ENCODE data around the gene FBRS. TPM values are rescaled to one million over a fixed set of nuclear protein-coding genes. Genes with fewer than 3 reads are reported as not detected.

Gene FBRS
- total RNA-seq, 1 experiment from 2014 or later: 16.8 TPM

DNA sequence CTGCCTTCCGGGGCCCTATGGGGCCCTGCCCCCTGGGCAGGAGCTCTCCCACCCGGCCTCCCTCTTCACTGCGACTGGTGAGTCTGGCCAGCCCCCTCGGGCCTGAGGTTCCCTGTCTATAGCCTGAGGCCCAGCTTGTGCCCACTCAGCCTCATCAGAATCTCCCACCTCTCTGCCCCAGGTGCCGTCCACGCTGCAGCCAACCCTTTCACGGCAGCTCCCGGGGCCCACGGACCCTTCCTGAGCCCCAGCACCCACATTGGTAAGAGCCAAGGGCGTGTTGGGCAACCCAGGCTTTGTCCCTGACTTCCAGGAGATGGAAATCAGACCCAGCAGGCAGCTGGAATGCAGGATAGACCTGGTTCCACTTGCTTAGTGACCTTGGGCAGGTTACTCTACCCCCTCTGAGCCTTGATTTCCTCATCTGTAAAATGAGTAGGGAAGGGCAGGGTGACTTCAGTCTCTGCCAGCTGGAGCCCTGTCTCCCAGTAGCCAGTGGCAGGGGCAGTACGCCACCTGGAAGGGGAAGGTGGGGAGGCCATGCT lies 9.2 kb downstream of the FBRS start:
- Histone ChIP-seq H4K8ac (replicated peaks; ENCODE audit: insufficient read length, low read depth, low read length) (no peak overlapping the region), H3K14ac (ENCODE audit: insufficient read depth, low read length) (no peak overlapping the region), H2AFZ (ENCODE audit: low read length) (no peak overlapping the region), H3K79me1 (ENCODE audit: insufficient read depth, low read depth, low read length, poor library complexity, severe bottlenecking) (no peaks in the 10 kb centered on the region), H3K4me2 (ENCODE audit: insufficient read depth, insufficient read length, low read length) (no peak overlapping the region), H4K20me1 (ENCODE audit: control insufficient read depth, insufficient read depth, insufficient read length) (no peaks in the 10 kb centered on the region), H4K5ac (ENCODE audit: insufficient read length, low read depth, low read length) (no peak overlapping the region), H4K91ac (ENCODE audit: insufficient read length, low read depth, low read length) (no peak overlapping the region), H3T11ph (ENCODE audit: low read length) (no peak overlapping the region), H3K4me1 (ENCODE audit: insufficient read depth, low read length) (no peaks in the 10 kb centered on the region), H3K56ac (ENCODE audit: insufficient read length, low read depth, low read length) (no peak overlapping the region), H3K9ac (ENCODE audit: extremely low read depth, insufficient read length, low read length) (no peak overlapping the region), H2BK120ac (ENCODE audit: low read depth, low read length, poor library complexity, severe bottlenecking) (no peak overlapping the region), H3K4ac (ENCODE audit: low read depth, low read length) (no peak overlapping the region), H2BK5ac (ENCODE audit: insufficient read length, low read length) (no peak overlapping the region), H3K23ac (ENCODE audit: insufficient read length, low read depth, low read length) (no peak overlapping the region), H3K23me2 (ENCODE audit: insufficient read length, low read depth, low read length, poor library complexity, severe bottlenecking) (peaks cover 5% of the 10 kb centered on the region), H2AK5ac (ENCODE audit: insufficient read length, low read length) (no peak overlapping the region), H3K27me3 (ENCODE audit: insufficient read depth, low read length) (peaks cover 34% of the 10 kb centered on the region), H3K9me3 (ENCODE audit: control insufficient read depth, low read depth, low read length) (no peaks in the 10 kb centered on the region), H2BK15ac (ENCODE audit: low read depth, low read length) (no peak overlapping the region), H3K27ac (ENCODE audit: insufficient read length, low read depth, low read length) (no peak overlapping the region), H2BK20ac (ENCODE audit: low read depth, low read length, poor library complexity, severe bottlenecking) (no peak overlapping the region), H3K79me2 (ENCODE audit: insufficient read depth, low read length) (no peaks in the 10 kb centered on the region), H3K18ac (ENCODE audit: insufficient read length, low read depth, low read length) (no peak overlapping the region), H2BK12ac (ENCODE audit: insufficient read length, low read depth, low read length) (no peak overlapping the region)
- Mint-ChIP-seq H3K9me3 (no peaks in the 10 kb centered on the region), H3K36me3 (ENCODE audit: insufficient read depth in 1 of 3, low read depth in 3 of 3) (peaks cover 25 to 58% (median 42%) of the 10 kb centered on the region in 3 experiments), H3K4me3 (no peak overlapping the region), H3K27ac (no peak overlapping the region), H3K27me3 (ENCODE audit: low read depth) (peaks cover 89% of the 10 kb centered on the region), H3K4me1 (no peaks in the 10 kb centered on the region)
- no CpG with 5 or more reads among the region's 11 CpGs for WGBS (ENCODE audit: extremely low coverage, insufficient read length, low lambda C conversion rate)
- TF ChIP-seq, protein P1, sequence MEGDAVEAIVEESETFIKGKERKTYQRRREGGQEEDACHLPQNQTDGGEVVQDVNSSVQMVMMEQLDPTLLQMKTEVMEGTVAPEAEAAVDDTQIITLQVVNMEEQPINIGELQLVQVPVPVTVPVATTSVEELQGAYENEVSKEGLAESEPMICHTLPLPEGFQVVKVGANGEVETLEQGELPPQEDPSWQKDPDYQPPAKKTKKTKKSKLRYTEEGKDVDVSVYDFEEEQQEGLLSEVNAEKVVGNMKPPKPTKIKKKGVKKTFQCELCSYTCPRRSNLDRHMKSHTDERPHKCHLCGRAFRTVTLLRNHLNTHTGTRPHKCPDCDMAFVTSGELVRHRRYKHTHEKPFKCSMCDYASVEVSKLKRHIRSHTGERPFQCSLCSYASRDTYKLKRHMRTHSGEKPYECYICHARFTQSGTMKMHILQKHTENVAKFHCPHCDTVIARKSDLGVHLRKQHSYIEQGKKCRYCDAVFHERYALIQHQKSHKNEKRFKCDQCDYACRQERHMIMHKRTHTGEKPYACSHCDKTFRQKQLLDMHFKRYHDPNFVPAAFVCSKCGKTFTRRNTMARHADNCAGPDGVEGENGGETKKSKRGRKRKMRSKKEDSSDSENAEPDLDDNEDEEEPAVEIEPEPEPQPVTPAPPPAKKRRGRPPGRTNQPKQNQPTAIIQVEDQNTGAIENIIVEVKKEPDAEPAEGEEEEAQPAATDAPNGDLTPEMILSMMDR (conservative IDR thresholded peaks at IDR 0.05): no peak
- DNase-seq: no peak

Measured in H9 (cell line).